Inferior parietal cortex (tissue), 1 donor: Measurements from ENCODE around the gene CSTA.

Source experiments
- DNase-seq: peaks from one replicate; pipeline ENCODE4 v3.0.0-alpha.2; 2016; ENCODE audit errors: extremely low spot score

The CSTA gene

GRCh38 chr3:122377975-122378374 lies 52.9 kb downstream of the CSTA start:
- no peak for DNase-seq

DNA sequence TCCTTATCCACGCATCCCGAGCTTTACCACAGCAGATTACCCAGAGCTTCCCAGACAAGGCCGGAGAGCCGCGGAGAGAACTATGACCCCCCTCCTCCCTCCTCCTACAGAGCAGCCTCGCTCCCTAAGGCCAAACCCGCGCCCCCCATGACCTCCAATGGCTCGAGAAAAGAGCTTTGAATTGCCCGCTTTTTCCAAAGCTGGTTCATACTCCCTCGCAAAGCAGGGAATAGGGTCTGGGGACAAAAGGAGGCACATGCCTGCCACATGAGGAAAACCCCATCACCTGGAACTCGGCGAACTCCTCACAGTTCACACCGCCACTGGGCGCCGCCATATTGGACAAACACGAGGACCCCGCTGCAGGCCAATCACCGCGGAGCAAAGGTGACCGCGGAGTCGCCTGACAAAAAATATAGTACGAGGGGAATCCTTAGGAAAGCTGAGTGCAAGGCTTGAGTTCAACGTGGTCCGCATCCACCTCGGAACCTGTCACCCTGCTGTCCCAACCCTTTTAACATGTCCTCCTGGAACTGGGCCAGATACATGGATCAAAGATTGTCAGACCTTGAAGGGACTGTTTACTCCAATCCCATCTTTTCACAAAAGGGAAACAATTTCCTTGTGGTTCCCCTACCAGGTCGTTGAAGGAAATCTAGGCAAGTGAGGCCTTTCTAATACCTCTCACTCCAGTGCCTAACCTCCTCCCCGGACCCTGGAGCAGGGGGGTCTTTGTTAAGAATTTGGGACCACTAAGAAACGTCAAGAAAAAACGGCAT lies 58.0 kb downstream of the CSTA start, which contains the start of gene MIX23:
MIX23 (minus strand) TSS at position 344 of the 779 bp plus-strand sequence; CDS start at position 337, 7 bp downstream.
- peak; percentile 87 for DNase-seq

GRCh38 chr3:122383771-122384697 lies 59.0 kb downstream of the CSTA start, which contains the start of gene FAM162A:
Gene FAM162A, plus strand, starts transcription at chr3:122384182. Its CDS starts 84 bp downstream, at chr3:122384266.
- peak; percentile 94 for DNase-seq

- DNase-seq = no peak
Measured at GRCh38 chr3:122387709-122388108, 62.7 kb downstream of the CSTA start.

DNA sequence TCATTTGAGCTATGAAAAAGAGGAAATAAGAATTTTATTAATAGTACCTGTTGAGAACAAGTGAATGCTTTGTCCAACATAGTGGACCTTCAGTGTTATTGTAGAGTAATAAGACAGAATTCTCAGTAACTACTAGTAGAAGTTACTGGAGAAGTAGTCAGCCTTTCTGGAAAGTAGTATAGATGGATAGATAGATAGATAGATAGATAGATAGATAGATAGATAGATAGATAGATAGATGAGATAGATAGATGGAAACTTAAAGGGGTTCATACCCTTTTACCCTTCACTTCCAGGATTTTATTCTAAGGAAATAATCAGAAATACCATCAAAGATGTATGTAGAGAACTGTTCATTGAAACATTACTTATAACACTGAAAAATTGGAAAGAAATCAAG lies 64.1 kb downstream of the CSTA start:
- DNase-seq = no peak

- DNase-seq = no peak
Measured at GRCh38 chr3:122389892-122390291, 64.8 kb downstream of the CSTA start.

- no peak for DNase-seq
Measured at GRCh38 chr3:122390665-122391064, 65.6 kb downstream of the CSTA start.
